ENCODE data around the gene GINS3. TPM values are rescaled to one million over a fixed set of nuclear protein-coding genes. Genes with fewer than 3 reads are reported as not detected.
"Not testable (repeated sequence)": the region's sequence is repeated elsewhere in the genome, so short reads cannot be mapped to it uniquely, and the experiment has no call there.

Gene GINS3
- total RNA-seq, 1 experiment from 2014 or later: 17.5 TPM

DNA sequence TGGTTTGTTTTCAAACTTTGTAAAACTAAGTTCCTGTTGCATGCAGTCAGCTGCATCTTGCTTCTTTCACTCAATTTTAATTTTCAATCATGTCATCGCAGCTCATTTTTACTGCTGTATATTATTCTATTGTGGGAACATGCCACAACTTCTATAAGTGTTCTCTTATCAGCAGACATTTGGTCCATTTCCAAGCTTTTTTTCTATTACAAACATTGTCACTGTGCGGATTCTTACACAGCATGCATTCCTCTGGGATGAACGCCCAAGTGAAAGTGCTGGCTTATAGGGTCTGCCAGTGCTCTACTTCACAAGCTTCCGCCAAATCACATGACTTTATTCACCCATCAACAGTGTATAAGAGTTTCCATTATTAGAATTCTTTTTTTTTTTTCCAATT, 22.7 kb downstream of the GINS3 start:
- H3K4me3 ChIP-seq (ENCODE audit: low read length): no peak overlapping the region
- H3K27ac ChIP-seq (ENCODE audit: low read length): no peak overlapping the region
- CTCF ChIA-PET: no interaction called here
- H2AFZ ChIP-seq (ENCODE audit: low read length): no peak overlapping the region
- no peaks in the 10 kb centered on the region for H3F3A ChIP-seq (ENCODE audit: low read length, unreplicated experiment)
- no peaks in the 10 kb centered on the region for H3K9me2 ChIP-seq (replicated peaks; ENCODE audit: low read length)
- H3K27me3 ChIP-seq (ENCODE audit: low read length): no peaks in the 10 kb centered on the region
- no peak overlapping the region for H3K4me2 ChIP-seq (ENCODE audit: low read length)
- no peaks in the 10 kb centered on the region for H4K20me1 ChIP-seq (ENCODE audit: low read length)
- intact Hi-C loops (cut with micrococcal nuclease): no loop called here
- BruUV-seq (replicated peaks): no TSS peak
- ATAC-seq (no peak), DNase-seq (no peak)
- no peaks in the 10 kb centered on the region for H3K36me3 ChIP-seq (ENCODE audit: low read depth, low read length)
- POLR2A ChIA-PET (ENCODE audit: unreplicated experiment): no interaction called here
- H3K4me1 ChIP-seq (ENCODE audit: insufficient read depth, low read length): peaks cover 21% of the 10 kb centered on the region
- H3K9me3 ChIP-seq (ENCODE audit: low read length): no peaks in the 10 kb centered on the region
- no peak overlapping the region for H3K9ac ChIP-seq (ENCODE audit: low read length)
- H3K79me2 ChIP-seq (ENCODE audit: low read length): no peaks in the 10 kb centered on the region
- TF ChIP-seq EZH2phosphoT487 (IDR thresholded peaks at IDR 0.05; ENCODE audit: borderline replicate concordance, low read length) (no peak), EZH2 (IDR thresholded peaks at IDR 0.05; ENCODE audit: low read length, unreplicated experiment) (no peak)
- TF ChIP-seq, protein P1, sequence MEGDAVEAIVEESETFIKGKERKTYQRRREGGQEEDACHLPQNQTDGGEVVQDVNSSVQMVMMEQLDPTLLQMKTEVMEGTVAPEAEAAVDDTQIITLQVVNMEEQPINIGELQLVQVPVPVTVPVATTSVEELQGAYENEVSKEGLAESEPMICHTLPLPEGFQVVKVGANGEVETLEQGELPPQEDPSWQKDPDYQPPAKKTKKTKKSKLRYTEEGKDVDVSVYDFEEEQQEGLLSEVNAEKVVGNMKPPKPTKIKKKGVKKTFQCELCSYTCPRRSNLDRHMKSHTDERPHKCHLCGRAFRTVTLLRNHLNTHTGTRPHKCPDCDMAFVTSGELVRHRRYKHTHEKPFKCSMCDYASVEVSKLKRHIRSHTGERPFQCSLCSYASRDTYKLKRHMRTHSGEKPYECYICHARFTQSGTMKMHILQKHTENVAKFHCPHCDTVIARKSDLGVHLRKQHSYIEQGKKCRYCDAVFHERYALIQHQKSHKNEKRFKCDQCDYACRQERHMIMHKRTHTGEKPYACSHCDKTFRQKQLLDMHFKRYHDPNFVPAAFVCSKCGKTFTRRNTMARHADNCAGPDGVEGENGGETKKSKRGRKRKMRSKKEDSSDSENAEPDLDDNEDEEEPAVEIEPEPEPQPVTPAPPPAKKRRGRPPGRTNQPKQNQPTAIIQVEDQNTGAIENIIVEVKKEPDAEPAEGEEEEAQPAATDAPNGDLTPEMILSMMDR (conservative IDR thresholded peaks at IDR 0.05; ENCODE audit: low read depth, low read length): no peak

DNA sequence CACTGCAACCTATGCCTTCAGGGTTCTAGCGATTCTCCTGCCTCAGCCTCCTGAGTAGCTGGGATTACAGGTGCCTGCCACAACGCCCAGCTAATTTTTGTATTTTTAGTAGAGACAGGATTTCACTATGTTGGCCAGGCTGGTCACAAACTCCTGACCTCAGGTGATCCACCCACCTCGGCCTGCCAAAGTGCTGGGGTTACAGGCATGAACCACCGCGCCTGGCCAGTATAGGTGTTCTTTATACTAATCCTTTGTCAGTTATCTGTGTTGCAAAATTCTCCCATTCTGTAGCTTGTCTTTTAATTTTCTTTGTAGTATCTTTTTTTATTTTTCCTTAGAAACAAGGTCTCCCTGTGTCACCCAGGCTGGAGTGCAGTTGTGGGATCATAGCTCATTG, 23.7 kb downstream of the GINS3 start:
- H3K9me3 ChIP-seq (ENCODE audit: low read length); H3K27me3 ChIP-seq (ENCODE audit: low read length); H3F3A ChIP-seq (ENCODE audit: low read length, unreplicated experiment); H3K27ac ChIP-seq (ENCODE audit: low read length); intact Hi-C loops (cut with micrococcal nuclease); H3K9me2 ChIP-seq (replicated peaks; ENCODE audit: low read length); POLR2A ChIA-PET (ENCODE audit: unreplicated experiment); H3K4me3 ChIP-seq (ENCODE audit: low read length); H4K20me1 ChIP-seq (ENCODE audit: low read length); H3K36me3 ChIP-seq (ENCODE audit: low read depth, low read length); BruUV-seq (replicated peaks); H3K79me2 ChIP-seq (ENCODE audit: low read length); CTCF ChIA-PET; DNase-seq; H3K9ac ChIP-seq (ENCODE audit: low read length); H2AFZ ChIP-seq (ENCODE audit: low read length); H3K4me2 ChIP-seq (ENCODE audit: low read length); ATAC-seq: not testable (repeated sequence)
- H3K4me1 ChIP-seq (ENCODE audit: insufficient read depth, low read length): peaks cover 23% of the 10 kb centered on the region

DNA sequence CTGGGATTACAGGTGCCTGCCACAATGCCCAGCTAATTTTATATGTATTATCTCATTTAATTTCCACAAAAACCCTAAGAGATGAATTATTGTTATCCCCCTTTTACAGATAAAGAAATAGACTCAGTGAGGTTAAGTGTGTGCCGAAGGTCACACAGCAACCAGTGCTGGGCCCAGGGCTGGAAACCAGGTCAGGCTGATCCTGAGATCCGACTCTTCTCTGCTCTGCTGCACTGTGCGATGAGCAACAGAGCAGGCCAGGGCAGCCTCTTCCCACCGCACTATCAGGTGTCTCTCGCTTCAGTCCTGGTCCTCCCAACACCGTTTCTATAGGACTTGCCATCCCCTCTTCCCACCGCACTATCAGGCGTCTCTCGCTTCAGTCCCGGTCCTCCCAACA, 24.8 kb downstream of the GINS3 start:
- POLR2A ChIA-PET (ENCODE audit: unreplicated experiment): no interaction called here
- BruUV-seq (replicated peaks): no TSS peak
- intact Hi-C loops (cut with micrococcal nuclease): no loop called here

More for the DNA sequence above, 24.8 kb downstream of the GINS3 start:
- H2AFZ ChIP-seq (ENCODE audit: low read length): no peak overlapping the region
- H3K4me3 ChIP-seq (ENCODE audit: low read length): no peak overlapping the region
- H3K36me3 ChIP-seq (ENCODE audit: low read depth, low read length): no peaks in the 10 kb centered on the region
- H3K9me2 ChIP-seq (replicated peaks; ENCODE audit: low read length): no peaks in the 10 kb centered on the region
- peaks cover 26% of the 10 kb centered on the region for H3K4me1 ChIP-seq (ENCODE audit: insufficient read depth, low read length)
- no peak for DNase-seq
- H3K27me3 ChIP-seq (ENCODE audit: low read length): no peaks in the 10 kb centered on the region
- H3K27ac ChIP-seq (ENCODE audit: low read length): no peak overlapping the region
- TF ChIP-seq, protein P1 (conservative IDR thresholded peaks at IDR 0.05; ENCODE audit: low read depth, low read length): no peak
- no peak for TF ChIP-seq EZH2 (IDR thresholded peaks at IDR 0.05; ENCODE audit: low read length, unreplicated experiment)
- TF ChIP-seq EZH2phosphoT487 (IDR thresholded peaks at IDR 0.05; ENCODE audit: borderline replicate concordance, low read length): no peak
- no peaks in the 10 kb centered on the region for H3K9me3 ChIP-seq (ENCODE audit: low read length)
- ATAC-seq: no peak
- H4K20me1 ChIP-seq (ENCODE audit: low read length): no peaks in the 10 kb centered on the region
- H3K4me2 ChIP-seq (ENCODE audit: low read length): no peak overlapping the region
- CTCF ChIA-PET: no interaction called here
- H3K79me2 ChIP-seq (ENCODE audit: low read length): no peaks in the 10 kb centered on the region
- no peaks in the 10 kb centered on the region for H3F3A ChIP-seq (ENCODE audit: low read length, unreplicated experiment)
- no peak overlapping the region for H3K9ac ChIP-seq (ENCODE audit: low read length)
